Measurements from ENCODE around the gene CDC42BPA. TPM values are rescaled to one million over a fixed set of nuclear protein-coding genes. Genes with fewer than 3 reads are reported as not detected.

The CDC42BPA gene
- total RNA-seq, 1 experiment from 2014 or later = 25.2 TPM

- TF ChIP-seq NR1H2 (CRISPR knock-in tag; IDR thresholded peaks at IDR 0.05) = no peak
- no peak for TF ChIP-seq ATF2 (CRISPR knock-in tag; IDR thresholded peaks at IDR 0.05; ENCODE audit: borderline replicate concordance, low read depth)
- TF ChIP-seq NFATC4 (CRISPR knock-in tag; IDR thresholded peaks at IDR 0.05) = no peak
- TF ChIP-seq ZBTB21 (CRISPR knock-in tag; IDR thresholded peaks at IDR 0.05; ENCODE audit: borderline replicate concordance) = no peak
- no peak for TF ChIP-seq GRHL2 (CRISPR knock-in tag; IDR thresholded peaks at IDR 0.05; ENCODE audit: insufficient replicate concordance, severe bottlenecking)
- no peak for TF ChIP-seq TEAD4 (CRISPR knock-in tag; IDR thresholded peaks at IDR 0.05)
- no peak for TF ChIP-seq ETV6 (CRISPR knock-in tag; IDR thresholded peaks at IDR 0.05)
- TF ChIP-seq SMAD4 (CRISPR knock-in tag; IDR thresholded peaks at IDR 0.05) = no peak
- no peak for TF ChIP-seq TEAD1 (CRISPR knock-in tag; IDR thresholded peaks at IDR 0.05)
- TF ChIP-seq ERG (CRISPR knock-in tag; IDR thresholded peaks at IDR 0.05) = no peak
- TF ChIP-seq CTCF (IDR thresholded peaks at IDR 0.05) = no peak
- TF ChIP-seq ZNF416 (CRISPR knock-in tag; IDR thresholded peaks at IDR 0.05) = no peak
- TF ChIP-seq ZBTB43 (CRISPR knock-in tag; IDR thresholded peaks at IDR 0.05) = no peak
- TF ChIP-seq, protein P1, sequence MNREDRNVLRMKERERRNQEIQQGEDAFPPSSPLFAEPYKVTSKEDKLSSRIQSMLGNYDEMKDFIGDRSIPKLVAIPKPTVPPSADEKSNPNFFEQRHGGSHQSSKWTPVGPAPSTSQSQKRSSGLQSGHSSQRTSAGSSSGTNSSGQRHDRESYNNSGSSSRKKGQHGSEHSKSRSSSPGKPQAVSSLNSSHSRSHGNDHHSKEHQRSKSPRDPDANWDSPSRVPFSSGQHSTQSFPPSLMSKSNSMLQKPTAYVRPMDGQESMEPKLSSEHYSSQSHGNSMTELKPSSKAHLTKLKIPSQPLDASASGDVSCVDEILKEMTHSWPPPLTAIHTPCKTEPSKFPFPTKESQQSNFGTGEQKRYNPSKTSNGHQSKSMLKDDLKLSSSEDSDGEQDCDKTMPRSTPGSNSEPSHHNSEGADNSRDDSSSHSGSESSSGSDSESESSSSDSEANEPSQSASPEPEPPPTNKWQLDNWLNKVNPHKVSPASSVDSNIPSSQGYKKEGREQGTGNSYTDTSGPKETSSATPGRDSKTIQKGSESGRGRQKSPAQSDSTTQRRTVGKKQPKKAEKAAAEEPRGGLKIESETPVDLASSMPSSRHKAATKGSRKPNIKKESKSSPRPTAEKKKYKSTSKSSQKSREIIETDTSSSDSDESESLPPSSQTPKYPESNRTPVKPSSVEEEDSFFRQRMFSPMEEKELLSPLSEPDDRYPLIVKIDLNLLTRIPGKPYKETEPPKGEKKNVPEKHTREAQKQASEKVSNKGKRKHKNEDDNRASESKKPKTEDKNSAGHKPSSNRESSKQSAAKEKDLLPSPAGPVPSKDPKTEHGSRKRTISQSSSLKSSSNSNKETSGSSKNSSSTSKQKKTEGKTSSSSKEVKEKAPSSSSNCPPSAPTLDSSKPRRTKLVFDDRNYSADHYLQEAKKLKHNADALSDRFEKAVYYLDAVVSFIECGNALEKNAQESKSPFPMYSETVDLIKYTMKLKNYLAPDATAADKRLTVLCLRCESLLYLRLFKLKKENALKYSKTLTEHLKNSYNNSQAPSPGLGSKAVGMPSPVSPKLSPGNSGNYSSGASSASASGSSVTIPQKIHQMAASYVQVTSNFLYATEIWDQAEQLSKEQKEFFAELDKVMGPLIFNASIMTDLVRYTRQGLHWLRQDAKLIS (CRISPR knock-in tag; IDR thresholded peaks at IDR 0.05; ENCODE audit: borderline replicate concordance) = no peak
- no peaks in the 10 kb centered on the region for H3K27me3 Mint-ChIP-seq (ENCODE audit: low read depth)
- DNase-seq (ENCODE audit: low spot score) (no peak), ATAC-seq (no peak)
- CTCF ChIA-PET = no interaction called here
- 0 out of 2 replicates have a peak, but pooled peaks cover 3% of the 10 kb centered on the region for H3K36me3 Mint-ChIP-seq
- H3K4me3 Mint-ChIP-seq = no peak overlapping the region
- H3K9me3 Mint-ChIP-seq = no peaks in the 10 kb centered on the region
- no peak overlapping the region for H3K27ac Mint-ChIP-seq
- H3K4me1 Mint-ChIP-seq = peaks cover 4% of the 10 kb centered on the region
- POLR2A ChIA-PET = no interaction called here
Measured at GRCh38 chr1:227161470-227161869, 156.8 kb downstream of the CDC42BPA start.

DNA sequence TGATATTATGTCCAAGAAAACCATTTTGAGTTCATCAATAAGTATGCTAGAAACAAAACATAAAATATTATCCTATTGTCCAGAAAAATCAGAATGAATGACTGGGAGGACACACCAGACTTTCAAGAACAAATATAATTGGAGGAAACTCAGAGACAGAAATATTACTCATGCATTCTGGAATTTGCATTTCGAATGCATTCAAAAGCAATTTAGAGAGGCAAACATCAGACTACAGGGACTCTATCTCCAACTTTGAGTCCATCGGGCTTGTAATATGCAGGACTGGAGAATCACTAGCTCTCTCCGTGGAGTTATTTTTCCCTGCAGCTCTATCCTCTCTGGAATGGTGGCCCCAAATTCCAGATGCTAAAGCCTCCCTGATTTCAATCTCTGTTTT is 161.8 kb downstream of the CDC42BPA start:
- no peak overlapping the region for H3K4me3 Mint-ChIP-seq
- H3K4me1 Mint-ChIP-seq = peaks cover 6% of the 10 kb centered on the region
- ChIA-PET POLR2A (no interaction called here), CTCF (no interaction called here)
- H3K27ac Mint-ChIP-seq = no peak overlapping the region
- H3K36me3 Mint-ChIP-seq = 0 out of 2 replicates have a peak, but pooled peaks cover 3% of the 10 kb centered on the region
- TF ChIP-seq CREB1 (CRISPR knock-in tag; IDR thresholded peaks at IDR 0.05) (no peak), GABPB1 (CRISPR knock-in tag; IDR thresholded peaks at IDR 0.05) (no peak), EMX1 (CRISPR knock-in tag; IDR thresholded peaks at IDR 0.05) (no peak), NFE2L1 (CRISPR knock-in tag; IDR thresholded peaks at IDR 0.05) (no peak), IRF1 (CRISPR knock-in tag; IDR thresholded peaks at IDR 0.05) (no peak), ETV6 (CRISPR knock-in tag; IDR thresholded peaks at IDR 0.05) (no peak), ELF4 (CRISPR knock-in tag; IDR thresholded peaks at IDR 0.05; ENCODE audit: low read depth) (no peak), JUN (CRISPR knock-in tag; IDR thresholded peaks at IDR 0.05) (no peak)
- DNase-seq (ENCODE audit: low spot score) = no peak
- no peaks in the 10 kb centered on the region for H3K9me3 Mint-ChIP-seq
- no peak for ATAC-seq
- H3K27me3 Mint-ChIP-seq (ENCODE audit: low read depth) = no peaks in the 10 kb centered on the region
